ENCODE measurements around the gene KRT80. TPM values are rescaled to one million over a fixed set of nuclear protein-coding genes. Genes with fewer than 3 reads are reported as not detected.

Gene KRT80
- total and polyA plus RNA-seq, 2 experiments from 2014 or later, result not detected

GRCh38 chr12:52152905-52153317 is 38.9 kb downstream of the KRT80 start:
- H3K79me2 ChIP-seq (replicated peaks; ENCODE audit: insufficient read depth), result no peaks in the 10 kb centered on the region
- no peak for DNase-seq (ENCODE audit: low spot score)
- Mint-ChIP-seq H3K4me1 (peaks cover 16% of the 10 kb centered on the region; the same call in 2 of the 3 replicates), H3K27ac (no peak overlapping the region), H3K4me3 (peak overlapping the region; percentile 41; the same call in 1 of the 3 replicates), H3K27me3 (ENCODE audit: insufficient read depth, low read depth, poor library complexity) (peaks cover 7% of the 10 kb centered on the region), H3K36me3 (ENCODE audit: low read depth) (no peaks in the 10 kb centered on the region), H3K9me3 (no peaks in the 10 kb centered on the region; the same call in 2 of the 3 replicates)
- no peaks in the 10 kb centered on the region for H3K36me3 ChIP-seq (ENCODE audit: insufficient read depth)
- ATAC-seq, result no peak
- H3K9me2 ChIP-seq (ENCODE audit: insufficient read depth), result no peaks in the 10 kb centered on the region
- H3K27me3 ChIP-seq (ENCODE audit: insufficient read depth), result no peaks in the 10 kb centered on the region
- H3K4me3 ChIP-seq, result no peak overlapping the region
- H3K27ac ChIP-seq (ENCODE audit: low read depth), result no peak overlapping the region
- no peaks in the 10 kb centered on the region; the same call in 1 of the 2 replicates for H3K4me1 ChIP-seq (ENCODE audit: insufficient read depth)
- TF ChIP-seq ZNF114 (CRISPR knock-in tag; IDR thresholded peaks at IDR 0.05) (no peak), NANOG (IDR thresholded peaks at IDR 0.05; ENCODE audit: borderline replicate concordance) (no peak), EZH2 (IDR thresholded peaks at IDR 0.05; ENCODE audit: low read depth, unreplicated experiment) (no peak), ZNF331 (CRISPR knock-in tag; IDR thresholded peaks at IDR 0.05; ENCODE audit: low read depth) (no peak), CREB1 (CRISPR knock-in tag; IDR thresholded peaks at IDR 0.05; ENCODE audit: low read depth) (no peak), EZH2phosphoT487 (IDR thresholded peaks at IDR 0.05; ENCODE audit: unreplicated experiment) (no peak), JUNB (IDR thresholded peaks at IDR 0.05; ENCODE audit: unreplicated experiment) (no peak), ETS1 (IDR thresholded peaks at IDR 0.05) (no peak), REST (IDR thresholded peaks at IDR 0.05; ENCODE audit: unreplicated experiment) (no peak), POLR2AphosphoS5 (IDR thresholded peaks at IDR 0.05; ENCODE audit: low read depth) (no peak), STAT1 (IDR thresholded peaks at IDR 0.05; ENCODE audit: unreplicated experiment) (no peak), ZNF462 (CRISPR knock-in tag; IDR thresholded peaks at IDR 0.05) (no peak), CTCF (conservative IDR thresholded peaks at IDR 0.05; ENCODE audit: low read depth in 2 of 2) (no peak)
- H3F3A ChIP-seq (replicated peaks; ENCODE audit: low read depth), result no peaks in the 10 kb centered on the region
- no peak overlapping the region; the same call in 1 of the 2 replicates for H3K4me2 ChIP-seq
- no peaks in the 10 kb centered on the region for H4K20me1 ChIP-seq (replicated peaks; ENCODE audit: insufficient read depth)
- peak overlapping the region; percentile 83 for H2AFZ ChIP-seq

Measured in GM23338 (cell line).